Stimulated activated CD8-positive, alpha-beta memory T cell treated with anti-CD3 and anti-CD28 coated beads, Interleukin-7, amount 100 ng/mL, for 48 hours (primary cell): ENCODE data around the gene DNAAF5.
A peak's percentile ranks its signal among the peaks of the same experiment; 100 is the strongest.

Experiments
- DNase-seq, 2 donors: peaks; one replicate each; pipeline ENCODE4 v3.0.0-alpha.2; 2020; ENCODE audit warnings: low read depth in 1 of 2; ENCODE audit errors: extremely low read depth in 1 of 2

Gene DNAAF5

GRCh38 chr7:763762-764161 lies 37.3 kb downstream of the DNAAF5 start:
- no peak for DNase-seq

- no peak for DNase-seq
Observed at GRCh38 chr7:765383-765782, 38.9 kb downstream of the DNAAF5 start.

- no peak for DNase-seq
Observed at GRCh38 chr7:767580-767940, 41.1 kb downstream of the DNAAF5 start.

GRCh38 chr7:767941-768731 lies 41.6 kb downstream of the DNAAF5 start:
- DNase-seq, result peak in 1 of 2 donors; percentile 28

GRCh38 chr7:768881-769504 lies 42.5 kb downstream of the DNAAF5 start:
- DNase-seq, result no peak

GRCh38 chr7:770336-770735 lies 43.8 kb downstream of the DNAAF5 start:
- DNase-seq, result no peak

GRCh38 chr7:770741-771166 lies 44.3 kb downstream of the DNAAF5 start:
- no peak for DNase-seq

- DNase-seq, result no peak
Observed at GRCh38 chr7:771234-772004, 44.9 kb downstream of the DNAAF5 start.

- no peak for DNase-seq
Observed at GRCh38 chr7:772005-772294, 45.5 kb downstream of the DNAAF5 start.

GRCh38 chr7:772392-772791 lies 45.9 kb downstream of the DNAAF5 start:
- DNase-seq, result no peak

- no peak for DNase-seq
Observed at GRCh38 chr7:772861-773621, 46.5 kb downstream of the DNAAF5 start.

- no peak for DNase-seq
Observed at GRCh38 chr7:773622-773915, 47.1 kb downstream of the DNAAF5 start.

GRCh38 chr7:774161-775109 lies 47.9 kb downstream of the DNAAF5 start:
- peak in 1 of 2 donors; percentile 31 for DNase-seq

- DNase-seq, result no peak
Observed at GRCh38 chr7:776381-776780, 49.9 kb downstream of the DNAAF5 start.

- DNase-seq, result no peak
Observed at GRCh38 chr7:776992-777727, 50.7 kb downstream of the DNAAF5 start.

GRCh38 chr7:777728-778078 lies 51.2 kb downstream of the DNAAF5 start:
- DNase-seq, result no peak

GRCh38 chr7:778271-778967 lies 51.9 kb downstream of the DNAAF5 start:
- no peak for DNase-seq

GRCh38 chr7:778968-779451 lies 52.5 kb downstream of the DNAAF5 start:
- no peak for DNase-seq

GRCh38 chr7:779480-779879 lies 53.0 kb downstream of the DNAAF5 start:
- no peak for DNase-seq
